OCI-LY7 (cell line): ENCODE results near the gene FRAS1. TPM values are rescaled to one million over a fixed set of nuclear protein-coding genes. Genes with fewer than 3 reads are reported as not detected.

Source experiments
- BruUV-seq: library from RNA; stranded (reverse); fragments of 400-500 nt; replicated peaks from 2 replicates; lab custom pipeline; 2021; lab: Mats Ljungman, UMichigan
- CTCF ChIA-PET: fragments of 300-600 bp; sonication (Branson Sonifier 250); formaldehyde crosslinking; loops from one replicate; lab custom pipeline; 2022; ENCODE audit warnings: antibody characterized with exemption; ENCODE audit not compliant: unreplicated experiment; lab: Charles Lee
- POLR2A ChIA-PET: fragments of 300-600 bp; sonication (Branson Sonifier 250); formaldehyde crosslinking; loops from one replicate; lab custom pipeline; 2022; ENCODE audit warnings: antibody characterized with exemption; lab: Charles Lee
- DNase-seq: peaks from one replicate; pipeline ENCODE4 v3.0.0-alpha.2; 2015; ENCODE audit warnings: low spot score
- H2AFZ ChIP-seq: fragments of 200-600 bp; sonication (generic), shearing (Covaris generic); 2 replicates; pipeline ENCODE4 v1.6.1; 2014; ENCODE audit warnings: mild to moderate bottlenecking, antibody characterized with exemption, low read length, moderate library complexity
- H3K27ac ChIP-seq: fragments of 200-600 bp; sonication (generic); 2 replicates; pipeline ENCODE4 v1.5.1; 2014; ENCODE audit warnings: mixed run types, low read depth, mild to moderate bottlenecking, moderate library complexity, low read length, inconsistent platforms; ENCODE audit not compliant: poor library complexity, severe bottlenecking
- H3K36me3 ChIP-seq: fragments of 200-600 bp; sonication (generic); 2 replicates; pipeline ENCODE4 v1.6.1; 2014; ENCODE audit warnings: mild to moderate bottlenecking, antibody characterized with exemption, low read length, moderate library complexity, mixed read lengths; ENCODE audit not compliant: insufficient read depth
- H3K4me1 ChIP-seq: fragments of 200-600 bp; sonication (generic); 2 replicates; pipeline ENCODE4 v1.5.1; 2014; ENCODE audit warnings: mild to moderate bottlenecking, low read length; ENCODE audit not compliant: insufficient read depth, poor library complexity, severe bottlenecking
- H3K4me2 ChIP-seq: fragments of 200-600 bp; sonication (generic); 2 replicates; pipeline ENCODE4 v1.6.1; 2014; ENCODE audit warnings: mild to moderate bottlenecking, low read length
- H3K4me3 ChIP-seq: fragments of 200-600 bp; sonication (generic); 2 replicates; pipeline ENCODE4 v1.5.1; 2014; ENCODE audit warnings: mild to moderate bottlenecking, low read depth, low read length; ENCODE audit not compliant: poor library complexity, severe bottlenecking
- H3K79me2 ChIP-seq: fragments of 200-600 bp; sonication (generic); 2 replicates; pipeline ENCODE4 v1.6.1; 2016; ENCODE audit warnings: low read depth, mild to moderate bottlenecking, low read length, moderate library complexity, mixed read lengths; ENCODE audit not compliant: insufficient read depth
- H3K9me2 ChIP-seq: fragments of 200-600 bp; sonication (generic); 2 replicates; pipeline ENCODE4 v1.6.1; 2016; ENCODE audit warnings: mild to moderate bottlenecking, low read length, mixed read lengths; ENCODE audit not compliant: insufficient read depth
- H3K9me3 ChIP-seq: fragments of 200-600 bp; sonication (generic); 2 replicates; pipeline ENCODE4 v1.6.1; 2014; ENCODE audit warnings: mild to moderate bottlenecking, mixed run types, low read length, mixed read lengths
- H4K20me1 ChIP-seq: fragments of 200-600 bp; sonication (generic); 2 replicates; pipeline ENCODE4 v1.6.1; 2014; ENCODE audit warnings: mild to moderate bottlenecking, antibody characterized with exemption, low read length, moderate library complexity, mixed read lengths; ENCODE audit not compliant: insufficient read depth
- EZH2phosphoT487 ChIP-seq: fragments of 200-600 bp; sonication (generic); IDR thresholded peaks from 2 replicates; pipeline ENCODE4 v1.6.1; 2018; ENCODE audit warnings: low read depth, borderline replicate concordance, mild to moderate bottlenecking, mixed run types, antibody characterized with exemption, low read length, moderate library complexity, mixed read lengths
- intact Hi-C: fragments of 100-400 bp; cut with micrococcal nuclease; formaldehyde crosslinking; loops from one replicate; pipeline ENCODE4 v1.10.0; 2022; ENCODE audit not compliant: unreplicated experiment
- total RNA-seq, 2 experiments: library from RNA; depleted of rRNA in 1 of 2; stranded (reverse); fragments of >200 nt in 1 of 2; shearing (Covaris generic) in 1 of 2; gene quantifications; 2 replicates each; pipeline ENCODE4 v1.2.3, GENCODE V29; 2014 to 2022
- TF ChIP-seq, protein P1 (sequence below): fragments of 200-600 bp; sonication (generic); conservative IDR thresholded peaks from 2 replicates; pipeline ENCODE4 v1.5.1; 2014; ENCODE audit warnings: mild to moderate bottlenecking, antibody characterized with exemption, low read length, moderate library complexity, mixed read lengths

FRAS1 gene
- total RNA-seq, 2 experiments from 2014 or later: 0.19 to 0.30 TPM

DNA sequence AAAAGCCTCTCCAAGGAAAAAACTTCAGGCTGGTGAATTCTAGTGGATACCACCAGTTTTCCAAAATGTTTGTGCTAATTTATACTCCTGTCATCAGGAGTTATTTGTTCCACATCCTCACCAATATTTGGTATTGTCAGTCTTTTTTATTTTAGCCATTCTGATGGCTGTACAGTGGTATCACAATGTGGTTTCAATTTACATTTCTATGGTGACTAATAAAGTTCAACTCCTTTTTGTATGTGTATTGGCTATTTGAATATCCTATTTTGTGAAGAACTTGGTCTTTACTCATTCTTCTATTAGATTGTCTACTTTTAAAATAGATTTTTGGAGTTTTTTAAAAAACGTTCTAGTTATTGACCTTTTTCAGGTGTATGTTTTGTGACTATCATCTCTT is 33.0 kb upstream of the FRAS1 start:
- intact Hi-C loops: no loop called here
- Histone ChIP-seq H3K9me3 (no peaks in the 10 kb centered on the region), H4K20me1 (no peaks in the 10 kb centered on the region), H2AFZ (no peak overlapping the region), H3K4me2 (no peak overlapping the region), H3K27ac (no peak overlapping the region), H3K36me3 (no peaks in the 10 kb centered on the region), H3K9me2 (no peaks in the 10 kb centered on the region), H3K4me3 (no peak overlapping the region), H3K4me1 (no peaks in the 10 kb centered on the region), H3K79me2 (no peaks in the 10 kb centered on the region)
- no peak for DNase-seq
- no peak for TF ChIP-seq EZH2phosphoT487
- TF ChIP-seq, protein P1, sequence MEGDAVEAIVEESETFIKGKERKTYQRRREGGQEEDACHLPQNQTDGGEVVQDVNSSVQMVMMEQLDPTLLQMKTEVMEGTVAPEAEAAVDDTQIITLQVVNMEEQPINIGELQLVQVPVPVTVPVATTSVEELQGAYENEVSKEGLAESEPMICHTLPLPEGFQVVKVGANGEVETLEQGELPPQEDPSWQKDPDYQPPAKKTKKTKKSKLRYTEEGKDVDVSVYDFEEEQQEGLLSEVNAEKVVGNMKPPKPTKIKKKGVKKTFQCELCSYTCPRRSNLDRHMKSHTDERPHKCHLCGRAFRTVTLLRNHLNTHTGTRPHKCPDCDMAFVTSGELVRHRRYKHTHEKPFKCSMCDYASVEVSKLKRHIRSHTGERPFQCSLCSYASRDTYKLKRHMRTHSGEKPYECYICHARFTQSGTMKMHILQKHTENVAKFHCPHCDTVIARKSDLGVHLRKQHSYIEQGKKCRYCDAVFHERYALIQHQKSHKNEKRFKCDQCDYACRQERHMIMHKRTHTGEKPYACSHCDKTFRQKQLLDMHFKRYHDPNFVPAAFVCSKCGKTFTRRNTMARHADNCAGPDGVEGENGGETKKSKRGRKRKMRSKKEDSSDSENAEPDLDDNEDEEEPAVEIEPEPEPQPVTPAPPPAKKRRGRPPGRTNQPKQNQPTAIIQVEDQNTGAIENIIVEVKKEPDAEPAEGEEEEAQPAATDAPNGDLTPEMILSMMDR: no peak
- BruUV-seq: no TSS peak
- POLR2A ChIA-PET: no interaction called here
- CTCF ChIA-PET: no interaction called here

DNA sequence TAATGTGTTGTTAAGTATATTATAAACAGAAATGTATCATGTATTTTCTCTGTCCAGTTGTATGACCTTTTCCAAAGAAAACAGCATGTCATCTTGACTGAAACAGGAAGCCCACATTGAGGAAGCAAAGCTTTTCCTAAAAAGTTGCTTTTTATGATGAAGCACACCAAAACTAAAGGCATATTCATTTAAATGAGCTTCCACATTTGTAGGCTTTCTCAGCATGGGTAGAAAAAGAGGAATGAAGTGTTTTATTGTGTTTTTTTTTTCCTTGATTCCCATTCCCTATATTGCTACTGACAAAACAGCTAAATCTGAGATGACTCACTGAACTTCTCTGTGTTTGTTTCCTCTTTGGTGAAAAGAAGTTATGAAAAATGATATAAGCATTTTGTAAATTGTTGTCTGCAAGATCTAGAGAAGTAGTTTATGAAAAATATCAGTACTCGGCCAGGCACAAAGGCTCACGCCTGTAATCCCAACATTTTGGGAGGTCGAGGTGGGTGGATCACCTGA is 32.5 kb upstream of the FRAS1 start:
- ChIA-PET POLR2A (interaction anchor here (0.6 kb wide), 1 partner anchor 34 kb away, joined by 3 read pairs; no protein-coding TSS in a partner anchor), CTCF (no interaction called here)
- Histone ChIP-seq H3K9me2 (no peaks in the 10 kb centered on the region), H3K27ac (no peak overlapping the region), H3K4me3 (no peak overlapping the region), H3K4me2 (no peak overlapping the region), H3K36me3 (no peaks in the 10 kb centered on the region), H3K79me2 (no peaks in the 10 kb centered on the region), H2AFZ (no peak overlapping the region), H3K4me1 (no peaks in the 10 kb centered on the region), H4K20me1 (no peaks in the 10 kb centered on the region), H3K9me3 (no peaks in the 10 kb centered on the region)
- DNase-seq: no peak
- BruUV-seq: no TSS peak
- no peak for TF ChIP-seq EZH2phosphoT487
- intact Hi-C loops: no loop called here

DNA sequence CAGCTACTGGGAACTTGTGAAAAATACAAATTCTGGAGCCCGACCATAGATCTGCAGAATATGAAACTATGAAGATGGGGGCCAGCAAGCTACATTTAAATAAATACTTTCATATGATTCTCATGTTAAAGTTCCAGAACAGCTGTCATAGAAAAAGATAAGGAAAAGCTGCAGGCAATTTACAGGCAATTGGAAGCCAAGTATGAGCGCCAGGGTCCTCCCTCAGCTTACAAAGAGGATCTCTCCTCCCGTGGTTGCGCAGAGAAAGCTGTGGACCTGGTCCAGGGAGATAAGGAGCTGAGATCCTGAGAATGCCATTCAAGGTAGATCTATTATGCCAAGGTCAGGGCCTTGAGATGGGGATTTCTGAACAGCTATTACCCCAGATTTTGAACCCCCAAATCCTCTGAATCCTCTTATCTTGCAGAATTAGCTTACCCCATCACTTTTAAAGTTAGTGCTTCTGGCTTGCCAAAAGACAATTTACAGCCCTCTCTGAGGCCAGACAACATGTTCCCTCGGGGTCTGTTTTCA is 25.6 kb upstream of the FRAS1 start:
- H3K9me3 ChIP-seq: no peaks in the 10 kb centered on the region
- H3K4me2 ChIP-seq: no peak overlapping the region
- BruUV-seq: no TSS peak
- H3K36me3 ChIP-seq: no peaks in the 10 kb centered on the region
- intact Hi-C loops: no loop called here
- CTCF ChIA-PET: no interaction called here
- DNase-seq: no peak
- no peak overlapping the region for H3K4me3 ChIP-seq
- no peak overlapping the region for H2AFZ ChIP-seq
- no peak overlapping the region for H3K27ac ChIP-seq
- no peaks in the 10 kb centered on the region for H3K79me2 ChIP-seq
- no peak for TF ChIP-seq EZH2phosphoT487
- TF ChIP-seq, protein P1: no peak
- no peaks in the 10 kb centered on the region for H4K20me1 ChIP-seq
- H3K4me1 ChIP-seq: no peaks in the 10 kb centered on the region
- POLR2A ChIA-PET: interaction anchor here (0.6 to 1.7 kb wide), 2 partner anchors 16 to 1016 kb away, joined by 3 to 4 read pairs; no protein-coding TSS in a partner anchor
- H3K9me2 ChIP-seq: no peaks in the 10 kb centered on the region
